ENCODE measurements around the gene ZNF562.
A peak's percentile ranks its signal among the peaks of the same experiment; 100 is the strongest.
"Not testable (repeated sequence)": the region's sequence is repeated elsewhere in the genome, so short reads cannot be mapped to it uniquely, and the experiment has no call there.

Gene ZNF562

GRCh38 chr19:9709305-9709704 lies 34.4 kb upstream of the ZNF562 start:
- Histone ChIP-seq H3K4me3 (ENCODE audit: severe bottlenecking) (no peak overlapping the region), H3K9me3 (ENCODE audit: severe bottlenecking) (no peaks in the 10 kb centered on the region), H3K27ac (ENCODE audit: poor library complexity, severe bottlenecking) (no peak overlapping the region), H3K27me3 (ENCODE audit: insufficient read depth, poor library complexity, severe bottlenecking) (no peaks in the 10 kb centered on the region), H3K36me3 (ENCODE audit: low read depth) (no peaks in the 10 kb centered on the region), H3K4me1 (ENCODE audit: insufficient read depth, poor library complexity, severe bottlenecking) (no peaks in the 10 kb centered on the region)
- DNase-seq (ENCODE audit: low spot score) (no peak), ATAC-seq (ENCODE audit: low read depth) (no peak)
- TF ChIP-seq, protein P1, sequence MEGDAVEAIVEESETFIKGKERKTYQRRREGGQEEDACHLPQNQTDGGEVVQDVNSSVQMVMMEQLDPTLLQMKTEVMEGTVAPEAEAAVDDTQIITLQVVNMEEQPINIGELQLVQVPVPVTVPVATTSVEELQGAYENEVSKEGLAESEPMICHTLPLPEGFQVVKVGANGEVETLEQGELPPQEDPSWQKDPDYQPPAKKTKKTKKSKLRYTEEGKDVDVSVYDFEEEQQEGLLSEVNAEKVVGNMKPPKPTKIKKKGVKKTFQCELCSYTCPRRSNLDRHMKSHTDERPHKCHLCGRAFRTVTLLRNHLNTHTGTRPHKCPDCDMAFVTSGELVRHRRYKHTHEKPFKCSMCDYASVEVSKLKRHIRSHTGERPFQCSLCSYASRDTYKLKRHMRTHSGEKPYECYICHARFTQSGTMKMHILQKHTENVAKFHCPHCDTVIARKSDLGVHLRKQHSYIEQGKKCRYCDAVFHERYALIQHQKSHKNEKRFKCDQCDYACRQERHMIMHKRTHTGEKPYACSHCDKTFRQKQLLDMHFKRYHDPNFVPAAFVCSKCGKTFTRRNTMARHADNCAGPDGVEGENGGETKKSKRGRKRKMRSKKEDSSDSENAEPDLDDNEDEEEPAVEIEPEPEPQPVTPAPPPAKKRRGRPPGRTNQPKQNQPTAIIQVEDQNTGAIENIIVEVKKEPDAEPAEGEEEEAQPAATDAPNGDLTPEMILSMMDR (IDR thresholded peaks at IDR 0.05; ENCODE audit: poor library complexity, severe bottlenecking) = no peak

DNA sequence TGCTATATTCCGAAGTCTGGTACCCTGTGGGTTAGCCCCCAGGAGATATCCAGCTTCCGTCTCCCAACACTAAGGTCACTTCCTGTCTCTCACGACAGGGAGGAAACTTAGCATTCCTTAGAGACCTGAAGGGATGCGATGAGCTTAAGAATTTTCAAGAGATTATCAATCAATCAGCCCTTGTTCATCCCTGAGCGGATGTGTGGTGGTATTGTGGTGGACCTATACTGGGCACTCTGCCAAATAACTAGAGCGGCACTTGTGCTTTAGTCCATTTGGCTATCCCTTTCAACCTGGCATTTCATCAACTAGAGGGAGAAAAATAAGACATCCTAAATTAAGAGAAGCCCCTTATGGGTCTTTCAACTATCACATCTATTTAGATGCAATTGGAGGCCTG lies 30.9 kb upstream of the ZNF562 start:
- DNase-seq (ENCODE audit: low spot score) = no peak
- ATAC-seq (ENCODE audit: low read depth) = no peak

DNA sequence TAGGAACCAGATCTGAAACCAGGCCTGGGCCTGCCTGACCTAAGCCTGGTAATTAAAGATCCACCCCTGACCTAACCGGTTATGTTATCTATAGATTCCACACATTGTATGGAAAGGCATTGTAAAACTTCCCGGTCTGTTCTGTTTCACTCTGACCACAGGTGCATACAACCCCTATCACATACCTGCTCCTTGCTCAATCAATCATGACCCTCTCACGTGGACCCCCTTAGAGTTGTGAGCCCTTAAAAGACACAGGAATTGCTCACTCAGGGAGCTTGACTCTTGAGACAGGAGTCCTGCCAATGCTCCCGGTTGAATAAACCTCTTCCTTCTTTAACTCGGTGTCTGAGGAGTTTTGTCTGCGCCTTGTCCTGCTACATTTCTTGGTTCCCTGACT lies 27.3 kb upstream of the ZNF562 start:
- TF ChIP-seq, protein P1 (IDR thresholded peaks at IDR 0.05; ENCODE audit: poor library complexity, severe bottlenecking) = no peak
- Histone ChIP-seq H3K4me3 (ENCODE audit: severe bottlenecking) (no peak overlapping the region), H3K4me1 (ENCODE audit: insufficient read depth, poor library complexity, severe bottlenecking) (peaks cover 8% of the 10 kb centered on the region), H3K27ac (ENCODE audit: poor library complexity, severe bottlenecking) (no peak overlapping the region), H3K9me3 (ENCODE audit: severe bottlenecking) (no peaks in the 10 kb centered on the region), H3K27me3 (ENCODE audit: insufficient read depth, poor library complexity, severe bottlenecking) (no peaks in the 10 kb centered on the region), H3K36me3 (ENCODE audit: low read depth) (no peaks in the 10 kb centered on the region)
- no peak for DNase-seq (ENCODE audit: low spot score)
- ATAC-seq (ENCODE audit: low read depth) = no peak

More for the DNA sequence above, 30.9 kb upstream of the ZNF562 start:
- no peak overlapping the region for H3K4me3 ChIP-seq (ENCODE audit: severe bottlenecking)
- no peaks in the 10 kb centered on the region for H3K36me3 ChIP-seq (ENCODE audit: low read depth)
- no peaks in the 10 kb centered on the region for H3K9me3 ChIP-seq (ENCODE audit: severe bottlenecking)
- peaks cover 4% of the 10 kb centered on the region for H3K4me1 ChIP-seq (ENCODE audit: insufficient read depth, poor library complexity, severe bottlenecking)
- no peak overlapping the region for H3K27ac ChIP-seq (ENCODE audit: poor library complexity, severe bottlenecking)
- H3K27me3 ChIP-seq (ENCODE audit: insufficient read depth, poor library complexity, severe bottlenecking) = no peaks in the 10 kb centered on the region
- TF ChIP-seq, protein P1 (IDR thresholded peaks at IDR 0.05; ENCODE audit: poor library complexity, severe bottlenecking) = no peak

DNA sequence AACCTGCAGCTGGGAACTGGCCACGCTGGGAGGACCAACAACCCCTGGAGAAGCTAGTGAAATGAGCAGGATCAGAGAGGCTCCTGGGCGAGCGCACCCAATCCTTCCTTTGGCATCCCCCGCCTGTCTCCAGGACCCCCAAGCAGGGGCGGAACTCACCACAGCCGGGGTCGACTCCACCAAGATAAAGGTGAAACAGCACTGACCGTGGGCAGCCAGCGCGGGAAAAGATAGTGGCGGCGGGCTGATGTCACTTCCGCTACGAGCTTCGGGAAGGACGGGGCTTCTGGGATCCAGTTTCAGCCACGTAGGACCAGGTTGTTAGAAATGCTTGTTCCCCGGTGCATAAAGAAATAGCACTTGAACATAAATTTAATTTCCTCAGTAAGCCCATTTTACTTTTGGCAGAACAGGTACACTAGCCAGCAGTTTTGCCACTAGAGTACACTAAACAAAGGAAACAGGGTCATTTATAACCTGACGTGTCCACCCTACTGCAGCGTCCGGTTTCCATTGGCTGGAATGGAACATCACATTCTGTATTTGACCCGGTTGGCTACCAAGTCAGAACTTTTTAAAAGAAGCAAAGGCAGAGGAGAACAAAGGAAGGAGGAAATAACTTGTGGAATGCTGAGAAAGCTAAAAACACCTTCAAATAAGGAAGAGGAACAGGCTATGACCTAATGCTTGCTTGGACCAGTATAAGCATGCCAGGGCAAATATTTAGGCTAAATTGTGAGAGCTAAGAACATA lies 25.5 kb upstream of the ZNF562 start:
- H3K27me3 ChIP-seq (ENCODE audit: insufficient read depth, poor library complexity, severe bottlenecking) = no peaks in the 10 kb centered on the region
- H3K9me3 ChIP-seq (ENCODE audit: severe bottlenecking) = no peaks in the 10 kb centered on the region
- DNase-seq (ENCODE audit: low spot score) = no peak
- peaks cover 8% of the 10 kb centered on the region for H3K4me1 ChIP-seq (ENCODE audit: insufficient read depth, poor library complexity, severe bottlenecking)
- H3K4me3 ChIP-seq (ENCODE audit: severe bottlenecking) = no peak overlapping the region
- no peak for ATAC-seq (ENCODE audit: low read depth)
- peak overlapping the region; percentile 45 for H3K27ac ChIP-seq (ENCODE audit: poor library complexity, severe bottlenecking)
- H3K36me3 ChIP-seq (ENCODE audit: low read depth) = no peaks in the 10 kb centered on the region
- TF ChIP-seq, protein P1 (IDR thresholded peaks at IDR 0.05; ENCODE audit: poor library complexity, severe bottlenecking) = no peak

DNA sequence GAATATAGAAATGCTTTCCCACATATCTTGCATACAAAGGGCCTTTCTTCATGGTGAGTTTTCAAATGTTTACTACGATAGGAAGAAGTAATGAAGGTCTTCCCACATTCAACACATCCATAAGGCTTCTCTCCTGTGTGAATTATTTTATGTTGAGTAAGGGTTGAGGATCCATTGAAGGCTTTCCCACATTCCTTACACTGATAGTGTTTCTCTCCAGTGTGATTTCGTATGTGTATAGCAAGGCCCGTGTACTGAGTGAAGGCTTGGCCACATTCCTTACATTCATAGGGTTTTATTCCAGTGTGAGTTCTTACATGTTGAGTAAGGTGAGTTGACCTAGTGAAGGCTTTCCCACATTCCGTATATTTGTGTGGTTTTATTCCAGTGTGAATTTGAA lies 15.4 kb upstream of the ZNF562 start:
- not testable (repeated sequence) for ATAC-seq (ENCODE audit: low read depth); DNase-seq (ENCODE audit: low spot score); H3K27ac ChIP-seq (ENCODE audit: poor library complexity, severe bottlenecking); H3K36me3 ChIP-seq (ENCODE audit: low read depth); H3K4me3 ChIP-seq (ENCODE audit: severe bottlenecking); H3K27me3 ChIP-seq (ENCODE audit: insufficient read depth, poor library complexity, severe bottlenecking); H3K9me3 ChIP-seq (ENCODE audit: severe bottlenecking); H3K4me1 ChIP-seq (ENCODE audit: insufficient read depth, poor library complexity, severe bottlenecking)

DNA sequence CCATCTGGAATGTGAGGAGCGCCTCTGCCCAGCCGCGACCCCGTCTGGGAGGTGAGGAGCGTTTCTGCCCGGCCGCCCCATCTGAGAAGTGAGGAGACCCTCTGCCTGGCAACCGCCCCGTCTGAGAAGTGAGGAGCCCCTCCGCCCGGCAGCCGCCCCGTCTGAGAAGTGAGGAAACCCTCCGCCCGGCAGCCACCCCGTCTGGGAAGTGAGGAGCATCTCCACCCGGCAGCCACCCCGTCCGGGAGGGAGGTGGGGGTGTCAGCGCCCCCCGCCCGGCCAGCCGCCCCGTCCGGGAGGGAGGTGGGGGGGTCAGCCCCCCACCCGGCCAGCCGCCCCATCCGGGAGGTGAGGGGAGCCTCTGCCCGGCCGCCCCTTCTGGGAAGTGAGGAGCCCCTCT lies 5.1 kb upstream of the ZNF562 start:
- not testable (repeated sequence) for DNase-seq (ENCODE audit: low spot score); H3K4me3 ChIP-seq (ENCODE audit: severe bottlenecking); H3K4me1 ChIP-seq (ENCODE audit: insufficient read depth, poor library complexity, severe bottlenecking); H3K9me3 ChIP-seq (ENCODE audit: severe bottlenecking); H3K36me3 ChIP-seq (ENCODE audit: low read depth); H3K27ac ChIP-seq (ENCODE audit: poor library complexity, severe bottlenecking); ATAC-seq (ENCODE audit: low read depth); H3K27me3 ChIP-seq (ENCODE audit: insufficient read depth, poor library complexity, severe bottlenecking)

DNA sequence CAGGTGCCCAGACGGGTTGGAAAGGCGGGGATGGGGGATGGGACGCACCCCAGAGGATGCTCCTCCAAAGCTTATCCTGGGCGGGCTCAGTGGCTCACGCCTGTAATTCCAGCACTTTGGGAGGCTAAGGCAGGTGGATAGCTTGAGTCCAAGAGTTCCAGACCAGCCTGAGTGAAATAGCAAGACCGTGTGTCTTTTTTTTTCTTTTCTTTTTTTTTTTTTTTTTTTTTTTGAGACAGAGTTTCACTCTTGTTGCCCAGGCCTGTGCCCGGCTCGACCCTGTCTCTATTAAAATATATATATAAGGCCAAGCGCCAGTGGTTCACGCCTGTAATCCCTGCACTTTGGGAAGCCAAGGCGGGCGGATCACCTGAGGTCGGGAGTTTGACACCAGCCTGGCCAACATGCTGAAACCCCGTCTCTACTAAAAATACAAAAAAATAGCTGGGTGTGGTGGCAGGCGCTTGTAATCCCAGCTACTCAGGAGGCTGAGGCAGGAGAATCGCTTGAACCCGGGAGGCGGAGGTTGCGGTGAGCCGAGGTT lies 530 bp upstream of the ZNF562 start:
- Histone ChIP-seq H3K4me3 (ENCODE audit: severe bottlenecking) (peak overlapping the region; percentile 93), H3K36me3 (ENCODE audit: low read depth) (peaks cover 36% of the 10 kb centered on the region), H3K27ac (ENCODE audit: poor library complexity, severe bottlenecking) (peak overlapping the region; percentile 91), H3K9me3 (ENCODE audit: severe bottlenecking) (peaks cover 20% of the 10 kb centered on the region)
- not testable (repeated sequence) for DNase-seq (ENCODE audit: low spot score); H3K4me1 ChIP-seq (ENCODE audit: insufficient read depth, poor library complexity, severe bottlenecking); ATAC-seq (ENCODE audit: low read depth); H3K27me3 ChIP-seq (ENCODE audit: insufficient read depth, poor library complexity, severe bottlenecking)
